H1 (cell line): ENCODE results near the gene DGUOK. TPM values are rescaled to one million over a fixed set of nuclear protein-coding genes. Genes with fewer than 3 reads are reported as not detected.

Experiments
- E2F6 ChIP-seq: IDR thresholded peaks from 2 replicates; pipeline ENCODE4 v1.6.1; 2012; ENCODE audit warnings: inconsistent platforms
- polyA plus RNA-seq, 7 experiments: library from polyadenylated mRNA; depleted of rRNA in 3 of 7; stranded (reverse) in 5 of 7; unstranded in 2 of 7; fragments of >200 nt in 5 of 7; fragments of 200-250 nt in 2 of 7; gene quantifications; 1 replicate in 5 of 7; 2 replicates in 1 of 7; 4 replicates in 1 of 7; pipeline versions ENCODE4 v1.2.1 to v1.2.3, GENCODE V29; 2011 to 2013; ENCODE audit warnings: missing spikeins in 2 of 7, mixed read lengths in 2 of 7
- total RNA-seq: library from RNA; stranded (reverse); fragmentation: NEBNext Ultra II Directional; extraction: Animal tissue kit (Norgen Biotek cat#: 25700); gene quantifications from 2 replicates; pipeline ENCODE4 v1.2.1, GENCODE V29; 2021

DGUOK gene
- total and polyA plus RNA-seq, 2 of the 8 experiments (the other 6 are each of a cell fraction or from before 2014, with no cell fraction given), result 110 to 168 TPM

GRCh38 chr2:73984203-73984921, 57.7 kb downstream of the DGUOK start, which contains the start of gene TET3 (continued):
- TF ChIP-seq E2F6, result peak; percentile 14
